Cardiac fibroblast (primary cell): ENCODE data around the gene YIPF3.

Experiments used
- DNase-seq, 2 donors: peaks; one replicate each; pipeline versions ENCODE4 v3.0.0 to v3.0.0-alpha.2; 2010; ENCODE audit warnings: low read depth in 2 of 2
- H3K4me3 ChIP-seq, 2 donors: replicated peaks in 1 of 2; 1 replicate in 1 of 2; 2 replicates in 1 of 2; pipeline ENCODE4 v1.5.1; 2011; ENCODE audit warnings: low read depth in 2 of 2, low read length in 2 of 2, mild to moderate bottlenecking in 2 of 2, moderate library complexity in 1 of 2
- TF ChIP-seq, protein P1 (sequence below): IDR thresholded peaks from one replicate; pipeline ENCODE4 v1.5.1; 2011; ENCODE audit warnings: low read depth, mild to moderate bottlenecking, low read length, inconsistent platforms

Gene YIPF3

DNA sequence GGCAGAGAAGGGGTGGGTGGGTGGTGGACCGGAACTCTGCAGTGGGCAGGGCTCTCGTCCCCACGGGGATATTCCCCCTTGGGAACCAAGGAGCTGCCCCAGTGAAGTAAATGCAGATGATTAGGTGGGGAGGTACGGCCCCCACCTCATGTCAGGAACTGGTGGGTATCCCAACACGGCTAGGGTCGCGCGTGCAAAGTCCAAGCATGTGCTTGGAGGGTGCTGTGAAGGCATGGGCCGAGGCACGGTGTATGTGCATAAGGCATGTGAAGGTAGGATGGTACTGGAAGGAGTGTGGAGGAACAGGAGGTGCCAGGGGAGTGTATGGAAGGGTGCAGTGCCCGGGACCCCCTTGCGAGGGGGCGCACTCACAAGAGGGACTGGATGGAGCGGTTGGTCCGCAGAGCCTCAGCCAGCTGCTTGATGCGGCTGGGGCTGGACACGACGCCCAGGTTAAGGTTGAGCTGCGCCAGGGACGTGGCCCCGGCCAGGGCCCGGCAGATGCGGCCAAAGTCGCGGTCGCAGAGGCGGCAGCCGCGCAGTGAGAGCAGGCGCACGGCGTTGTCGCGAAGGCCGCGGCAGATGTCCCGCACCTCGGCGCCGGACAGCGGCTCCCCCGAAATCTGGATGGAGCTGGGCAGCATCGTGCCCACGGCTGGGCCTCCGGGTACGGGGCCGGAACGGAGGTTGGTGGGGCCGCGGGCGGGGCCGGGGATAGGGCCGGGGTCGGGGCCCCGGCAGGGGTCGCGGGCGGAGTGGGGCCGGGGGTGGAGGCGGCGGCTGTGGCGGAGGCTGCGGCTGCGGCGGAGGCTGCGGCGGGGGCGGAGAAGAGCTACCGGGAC lies 7.4 kb downstream of the YIPF3 start:
- no peak for DNase-seq
- TF ChIP-seq, protein P1, sequence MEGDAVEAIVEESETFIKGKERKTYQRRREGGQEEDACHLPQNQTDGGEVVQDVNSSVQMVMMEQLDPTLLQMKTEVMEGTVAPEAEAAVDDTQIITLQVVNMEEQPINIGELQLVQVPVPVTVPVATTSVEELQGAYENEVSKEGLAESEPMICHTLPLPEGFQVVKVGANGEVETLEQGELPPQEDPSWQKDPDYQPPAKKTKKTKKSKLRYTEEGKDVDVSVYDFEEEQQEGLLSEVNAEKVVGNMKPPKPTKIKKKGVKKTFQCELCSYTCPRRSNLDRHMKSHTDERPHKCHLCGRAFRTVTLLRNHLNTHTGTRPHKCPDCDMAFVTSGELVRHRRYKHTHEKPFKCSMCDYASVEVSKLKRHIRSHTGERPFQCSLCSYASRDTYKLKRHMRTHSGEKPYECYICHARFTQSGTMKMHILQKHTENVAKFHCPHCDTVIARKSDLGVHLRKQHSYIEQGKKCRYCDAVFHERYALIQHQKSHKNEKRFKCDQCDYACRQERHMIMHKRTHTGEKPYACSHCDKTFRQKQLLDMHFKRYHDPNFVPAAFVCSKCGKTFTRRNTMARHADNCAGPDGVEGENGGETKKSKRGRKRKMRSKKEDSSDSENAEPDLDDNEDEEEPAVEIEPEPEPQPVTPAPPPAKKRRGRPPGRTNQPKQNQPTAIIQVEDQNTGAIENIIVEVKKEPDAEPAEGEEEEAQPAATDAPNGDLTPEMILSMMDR, result no peak
- H3K4me3 ChIP-seq, result peak overlapping the region; percentile 40 to 60

DNA sequence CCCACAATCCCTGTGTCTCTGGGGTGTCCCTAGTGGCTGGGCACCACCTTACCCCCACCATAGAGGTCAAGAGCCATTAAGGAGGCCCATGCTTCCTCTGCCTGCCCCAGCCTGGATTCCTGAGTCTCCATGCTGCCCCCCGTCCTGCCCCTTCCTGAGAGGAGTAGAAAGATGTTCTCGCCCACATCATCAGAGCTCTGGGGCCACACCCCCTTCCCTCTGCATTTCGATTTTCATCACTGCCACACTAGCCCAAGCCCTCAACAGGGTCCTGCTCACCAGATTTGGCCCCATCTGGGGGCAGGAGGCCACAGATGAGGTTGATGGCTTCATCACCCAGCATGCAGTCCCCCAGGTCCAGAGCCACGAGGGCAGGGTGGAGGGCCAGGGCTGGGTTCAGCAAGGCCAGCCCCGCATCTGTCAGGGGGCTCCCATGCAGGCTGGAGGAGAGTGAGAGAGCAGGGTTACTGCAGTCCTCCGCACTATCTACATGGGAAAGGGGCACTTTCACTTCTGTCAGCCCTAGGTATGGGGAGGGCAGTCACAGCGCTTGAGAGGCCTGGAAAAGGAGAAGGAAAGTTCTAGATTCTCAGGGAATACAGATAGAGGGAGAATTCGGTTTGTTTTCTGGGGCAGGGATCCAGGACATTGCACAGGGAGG lies 8.1 kb downstream of the YIPF3 start:
- no peak for DNase-seq
- TF ChIP-seq, protein P1, result no peak
- no peak overlapping the region for H3K4me3 ChIP-seq

DNA sequence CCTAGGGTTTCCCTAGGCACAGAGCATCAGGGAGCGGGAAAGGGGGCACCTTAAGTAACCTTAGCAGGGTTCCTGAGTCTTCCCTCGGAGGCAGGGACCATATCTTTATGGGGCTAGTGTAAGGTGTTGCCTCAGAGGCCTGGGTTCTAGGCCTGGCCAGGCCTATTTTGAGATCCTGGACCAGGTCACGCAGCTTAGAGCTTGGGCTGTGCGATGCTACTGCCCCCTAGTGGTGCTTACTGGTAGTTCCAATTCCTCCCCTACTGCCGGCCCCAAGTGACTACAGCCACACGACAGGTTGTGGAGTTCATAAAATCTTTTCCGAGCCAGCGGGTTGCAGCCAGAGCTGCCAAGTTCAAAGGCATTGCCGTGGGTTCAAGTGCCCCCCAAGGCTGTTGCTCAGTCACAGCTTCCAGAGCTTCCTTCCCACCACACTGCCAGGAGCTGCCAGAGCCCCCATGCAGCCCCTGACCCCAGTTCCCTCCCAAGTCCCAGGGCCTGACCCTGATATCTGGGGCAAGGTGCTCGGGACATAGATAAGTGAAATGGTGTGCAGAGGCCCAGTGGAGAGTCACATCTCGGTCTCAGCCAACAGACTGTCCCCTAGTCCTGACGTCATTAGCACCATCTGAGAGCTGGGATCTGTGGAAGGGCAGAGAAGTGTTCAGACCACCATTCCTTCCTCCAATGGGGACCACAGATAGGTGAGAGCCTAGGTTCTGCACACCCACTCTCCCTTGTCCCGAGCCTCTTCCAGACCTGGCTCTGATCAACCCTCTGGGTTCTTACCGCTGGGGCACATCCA lies 9.9 kb downstream of the YIPF3 start:
- TF ChIP-seq, protein P1, result peak; percentile 92

DNA sequence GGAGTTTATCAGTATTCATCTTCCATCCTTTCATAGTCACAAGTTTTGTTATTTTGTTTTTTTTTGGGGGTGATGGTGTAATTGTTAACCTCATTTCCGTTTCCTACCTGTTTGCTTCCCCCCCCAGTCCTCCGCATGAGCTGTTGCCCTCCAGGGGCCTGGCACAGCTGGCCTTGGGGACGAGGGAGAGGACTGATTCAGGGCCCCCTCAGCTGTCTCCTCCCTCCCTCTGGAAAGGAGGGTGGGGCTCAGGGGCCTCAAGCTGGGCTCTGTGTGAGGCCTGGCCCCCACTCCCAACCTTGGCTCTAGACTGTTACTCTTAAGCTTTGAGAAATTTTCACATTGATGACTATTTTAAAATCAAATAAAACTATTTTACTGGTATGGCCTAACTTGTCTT lies 10.6 kb downstream of the YIPF3 start:
- TF ChIP-seq, protein P1, result no peak
- no peak overlapping the region for H3K4me3 ChIP-seq
- DNase-seq, result no peak

More for the DNA sequence above, 9.9 kb downstream of the YIPF3 start:
- H3K4me3 ChIP-seq, result no peak overlapping the region
- peak; percentile 88 to 91 for DNase-seq

- H3K4me3 ChIP-seq, result no peak overlapping the region
- no peak for DNase-seq
- TF ChIP-seq, protein P1, result no peak
These were observed 11.0 kb downstream of the YIPF3 start for GRCh38 chr6:43505718-43506117.

- TF ChIP-seq, protein P1, result no peak
- H3K4me3 ChIP-seq, result no peak overlapping the region
- DNase-seq, result no peak
These were observed 11.8 kb downstream of the YIPF3 start for GRCh38 chr6:43504756-43505593.
